GM21576 (cell line): ENCODE measurements around the gene MAN1A1.

ENCODE experiments used
- ATAC-seq: cut with Tn5 transposase; IDR thresholded peaks from one replicate; pipeline ENCODE4 v1.9.1; 2021; ENCODE audit warnings: mild to moderate bottlenecking, moderate library complexity; ENCODE audit not compliant: unreplicated experiment

The MAN1A1 gene

DNA sequence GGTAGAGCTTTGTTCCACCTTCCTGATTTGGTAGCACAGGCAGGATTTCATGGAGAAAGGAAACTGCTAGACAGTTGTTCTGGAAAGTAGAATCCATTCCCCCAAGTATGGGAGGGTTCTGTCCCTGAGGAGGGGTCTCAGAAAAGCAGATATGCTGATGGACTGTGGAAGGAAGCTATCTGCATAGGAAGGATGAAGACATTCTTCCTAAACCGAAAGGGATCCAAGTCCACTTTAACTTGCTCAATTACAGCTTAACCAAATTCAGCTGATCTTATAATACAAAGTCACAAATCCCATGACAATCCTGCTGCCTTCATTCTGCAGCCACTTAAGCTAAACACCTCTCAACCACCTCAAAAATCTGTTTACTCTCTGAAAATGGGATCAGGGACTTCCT, 2.6 kb downstream of the MAN1A1 start:
- ATAC-seq = no peak

DNA sequence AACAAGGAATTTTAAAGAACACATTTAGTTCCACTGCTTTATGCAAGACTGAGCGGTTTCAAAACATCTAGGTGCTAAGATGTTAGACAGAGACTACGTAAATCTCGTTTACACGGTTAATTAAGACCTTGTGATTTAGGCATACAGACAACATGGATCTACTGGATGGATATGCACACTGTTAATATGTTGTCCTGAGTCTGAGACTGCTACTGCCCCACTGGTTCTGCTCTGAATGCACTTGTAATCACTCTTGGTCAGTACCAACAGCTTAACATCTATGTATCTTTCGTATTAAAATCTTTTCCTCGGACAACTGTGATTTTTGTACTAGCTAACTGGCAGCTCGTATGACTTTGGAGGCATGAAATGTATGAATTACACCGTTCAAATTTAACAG, 3.1 kb downstream of the MAN1A1 start:
- no peak for ATAC-seq

DNA sequence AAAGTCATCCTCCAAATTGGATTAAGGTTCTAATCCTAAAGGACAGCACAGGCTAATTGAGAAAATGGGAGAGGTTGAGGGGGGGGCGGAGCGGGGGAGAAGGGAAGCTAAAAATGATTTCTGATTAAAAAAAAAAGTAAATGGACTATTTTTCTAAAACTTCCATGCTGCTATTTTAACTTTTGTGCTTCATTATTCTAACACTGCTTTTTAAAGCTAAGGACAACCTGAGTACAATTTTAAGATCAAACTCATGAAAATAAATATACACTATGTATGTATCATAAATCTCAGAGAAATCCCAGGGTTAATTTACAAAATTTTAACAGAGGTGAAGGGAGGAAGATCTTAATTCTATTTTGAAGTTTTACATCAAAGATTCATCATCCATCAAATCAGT, 4.4 kb downstream of the MAN1A1 start:
- ATAC-seq = no peak

DNA sequence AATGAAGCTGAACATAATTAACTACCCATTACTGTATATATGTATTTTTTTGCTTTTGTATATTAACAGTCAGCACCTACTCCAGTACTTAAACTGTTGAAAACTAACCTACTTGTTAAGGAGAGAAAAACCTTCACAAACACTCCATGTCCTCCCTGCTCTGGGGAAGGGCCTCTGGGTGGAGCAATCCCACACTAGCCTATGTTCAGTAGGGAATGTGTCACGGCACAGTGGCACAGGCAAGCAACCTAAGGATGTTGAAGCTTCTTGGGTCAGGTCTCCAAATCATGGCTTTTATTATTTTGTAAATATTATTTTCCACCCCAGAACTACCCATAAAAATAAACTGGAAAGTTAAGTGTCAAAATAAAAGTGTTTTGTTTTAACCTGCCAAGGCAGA, 5.3 kb downstream of the MAN1A1 start:
- no peak for ATAC-seq

GRCh38 chr6:119343573-119344146, 5.9 kb downstream of the MAN1A1 start:
- ATAC-seq = no peak

DNA sequence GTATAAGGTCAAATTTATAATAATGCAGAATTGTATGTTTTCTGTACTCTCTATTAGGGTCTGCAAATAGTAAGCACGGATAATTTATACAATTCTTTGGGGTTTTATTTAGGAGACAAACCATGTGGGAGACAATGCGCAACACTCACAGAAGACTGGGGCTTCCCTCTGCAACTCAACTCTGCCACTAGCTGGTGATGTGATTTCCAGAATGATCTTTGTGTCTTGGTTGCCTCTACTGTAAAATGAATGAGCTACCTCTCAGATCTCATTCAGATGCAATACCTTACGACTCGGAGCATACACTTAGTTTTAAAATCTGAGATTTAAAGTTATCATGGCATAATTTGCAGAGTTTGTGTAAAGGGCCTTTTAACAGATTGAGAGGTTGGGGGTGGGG, 6.4 kb downstream of the MAN1A1 start:
- ATAC-seq = no peak

DNA sequence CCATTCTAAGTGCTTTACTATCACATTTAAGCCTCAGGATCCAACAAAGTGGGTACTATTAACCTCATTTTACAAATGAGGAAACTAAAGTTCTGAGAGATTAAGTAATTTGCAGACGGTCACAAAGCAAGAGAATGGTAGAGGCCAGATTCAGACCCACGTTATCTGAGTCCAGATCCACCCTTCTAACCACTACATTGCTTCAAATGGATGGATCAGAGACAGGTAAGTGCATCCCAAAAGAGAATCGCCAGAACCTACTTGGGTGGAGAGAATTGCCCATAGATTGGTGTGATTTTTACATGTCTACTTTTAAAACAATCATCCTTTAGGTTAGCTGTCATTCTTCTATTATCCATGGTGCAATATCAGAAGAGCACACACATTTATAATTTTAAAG, 7.1 kb downstream of the MAN1A1 start:
- ATAC-seq = no peak

- ATAC-seq = peak; percentile 43
Observed at GRCh38 chr6:119340796-119341487, 8.6 kb downstream of the MAN1A1 start.

GRCh38 chr6:119339941-119340456, 9.6 kb downstream of the MAN1A1 start:
- no peak for ATAC-seq

DNA sequence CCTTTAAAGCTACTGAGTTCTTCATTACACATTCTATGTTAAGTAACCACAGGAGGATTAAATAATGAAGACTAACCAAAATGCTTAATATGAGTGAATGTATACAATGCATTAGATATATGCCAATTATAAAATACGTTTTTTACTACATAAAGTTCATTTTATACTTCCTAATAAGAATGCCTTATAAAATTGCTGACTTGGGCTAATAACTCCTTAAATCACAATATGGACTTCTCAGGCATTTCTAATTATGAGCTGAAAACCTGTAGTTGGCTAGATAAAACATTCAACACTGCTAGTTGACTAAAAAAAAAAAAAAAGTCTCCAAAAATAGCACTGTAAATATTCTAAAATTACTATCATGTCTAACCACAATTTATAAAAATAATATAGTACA, 11.8 kb downstream of the MAN1A1 start:
- ATAC-seq = no peak

- no peak for ATAC-seq
Observed at GRCh38 chr6:119337252-119337651, 12.3 kb downstream of the MAN1A1 start.

DNA sequence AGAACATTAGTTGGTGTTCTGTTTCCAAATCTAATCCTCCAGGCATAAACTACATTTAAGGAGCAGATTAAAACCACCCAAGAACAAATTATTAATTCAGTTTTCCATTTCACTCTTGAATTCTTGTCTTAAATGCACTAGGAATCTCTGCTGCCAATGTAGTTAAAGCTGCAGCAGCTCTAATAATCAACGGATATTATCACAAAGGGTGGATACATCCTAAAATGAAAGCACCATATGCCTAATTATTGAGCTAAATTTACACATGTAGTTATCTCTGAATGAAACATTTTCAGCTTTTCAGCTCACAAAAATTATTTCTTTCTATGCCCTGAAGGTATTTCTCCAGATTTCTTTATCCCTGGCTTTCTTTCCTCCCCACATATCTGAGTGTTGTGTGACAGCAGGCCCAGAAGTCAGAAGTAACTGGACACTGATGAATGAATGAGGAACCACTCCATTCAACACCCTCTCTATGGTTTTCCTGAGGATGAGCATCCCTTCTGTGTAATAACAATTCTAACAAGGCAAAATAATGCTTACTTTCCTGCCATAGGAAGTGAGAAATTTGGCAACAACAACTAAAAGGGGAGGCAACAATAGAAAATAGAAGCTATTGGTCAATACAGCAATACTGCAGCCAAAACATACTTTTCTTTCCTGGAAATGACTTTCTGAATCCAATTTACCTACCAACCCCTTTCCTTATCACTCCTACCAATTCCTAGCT, 14.9 kb downstream of the MAN1A1 start:
- no peak for ATAC-seq

DNA sequence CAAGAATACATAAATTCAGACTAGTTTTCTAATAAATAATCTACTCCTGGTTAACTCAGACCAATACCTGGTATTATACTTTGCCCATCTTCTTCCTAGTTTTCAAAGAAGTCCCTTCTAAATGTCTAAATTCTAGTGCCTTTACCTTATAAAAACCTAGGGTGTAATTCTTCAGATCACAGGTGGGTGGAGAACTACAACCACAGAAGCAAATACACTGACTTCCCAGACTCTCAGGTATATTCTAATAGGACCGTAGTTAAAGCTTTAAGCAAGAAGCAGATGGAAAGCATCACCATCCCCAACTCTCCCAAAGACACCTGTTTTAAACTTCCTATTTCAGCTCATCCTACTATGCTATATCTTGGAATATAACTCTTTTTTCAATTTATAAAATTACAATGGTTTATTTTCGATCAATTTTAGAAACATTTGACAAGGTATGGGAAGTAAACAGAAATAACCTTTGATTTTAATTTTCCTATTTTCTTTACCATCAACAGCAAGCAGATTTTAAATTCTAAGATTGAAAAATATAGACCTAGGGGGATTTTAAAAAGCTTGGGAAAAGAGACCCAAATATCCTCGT, 15.8 kb downstream of the MAN1A1 start:
- ATAC-seq = peak; percentile 56

GRCh38 chr6:119333063-119333609, 16.4 kb downstream of the MAN1A1 start:
- ATAC-seq = no peak

DNA sequence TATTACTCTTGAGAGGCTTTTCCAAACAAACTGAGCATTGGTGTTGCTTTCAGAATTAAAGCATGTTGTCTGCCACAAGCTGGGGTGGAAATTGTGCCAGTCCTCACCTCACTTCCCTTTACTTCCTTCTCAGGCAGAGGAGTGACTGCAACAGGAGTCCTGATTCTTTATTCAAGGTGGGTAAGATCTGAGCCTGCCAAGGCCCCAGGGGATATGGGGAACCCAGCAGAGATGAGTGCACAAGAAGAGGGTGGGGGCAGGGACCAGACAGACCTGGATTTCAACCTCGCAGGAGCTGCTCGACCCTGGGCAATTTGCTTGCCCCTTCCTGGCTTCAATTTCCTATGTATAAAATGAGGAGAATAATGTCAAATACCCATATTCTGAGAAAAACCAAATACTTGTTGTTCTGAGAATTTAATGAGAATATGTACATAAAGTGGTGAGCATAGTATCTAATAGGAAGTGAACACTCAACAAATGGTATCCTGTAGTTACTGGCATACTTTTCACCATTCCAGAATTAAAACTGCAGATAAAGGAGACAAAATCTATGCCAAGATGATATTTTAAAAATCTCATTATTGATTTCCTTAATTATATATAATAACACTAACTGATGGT, 17.8 kb downstream of the MAN1A1 start:
- no peak for ATAC-seq

GRCh38 chr6:119330520-119331113, 18.9 kb downstream of the MAN1A1 start:
- ATAC-seq = no peak

- no peak for ATAC-seq
Observed at GRCh38 chr6:119329794-119330180, 19.8 kb downstream of the MAN1A1 start.

- no peak for ATAC-seq
Observed at GRCh38 chr6:119328892-119329793, 20.4 kb downstream of the MAN1A1 start.

DNA sequence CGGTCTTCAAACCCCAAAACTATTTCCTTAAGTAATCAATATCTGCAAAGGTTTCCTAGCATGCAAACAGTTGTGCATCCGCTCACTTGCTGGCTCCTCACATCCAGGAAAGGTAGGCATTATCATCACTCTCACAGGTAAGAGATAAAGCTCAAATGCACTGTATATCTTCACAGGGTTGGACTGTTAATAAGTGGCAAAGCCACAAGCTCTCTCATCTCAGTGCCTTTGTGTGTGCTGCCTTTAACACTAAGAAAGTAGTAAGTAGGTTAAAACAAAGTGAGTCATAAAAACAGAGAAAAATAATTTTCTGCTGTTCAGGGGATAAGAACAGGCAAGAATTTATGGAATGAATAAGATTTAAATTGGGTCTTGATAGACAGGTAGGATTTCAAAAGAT, 21.3 kb downstream of the MAN1A1 start:
- ATAC-seq = no peak

- ATAC-seq = no peak
Observed at GRCh38 chr6:119327810-119328209, 21.8 kb downstream of the MAN1A1 start.
